ENCODE measurements around the gene WRAP73.

Gene WRAP73

DNA sequence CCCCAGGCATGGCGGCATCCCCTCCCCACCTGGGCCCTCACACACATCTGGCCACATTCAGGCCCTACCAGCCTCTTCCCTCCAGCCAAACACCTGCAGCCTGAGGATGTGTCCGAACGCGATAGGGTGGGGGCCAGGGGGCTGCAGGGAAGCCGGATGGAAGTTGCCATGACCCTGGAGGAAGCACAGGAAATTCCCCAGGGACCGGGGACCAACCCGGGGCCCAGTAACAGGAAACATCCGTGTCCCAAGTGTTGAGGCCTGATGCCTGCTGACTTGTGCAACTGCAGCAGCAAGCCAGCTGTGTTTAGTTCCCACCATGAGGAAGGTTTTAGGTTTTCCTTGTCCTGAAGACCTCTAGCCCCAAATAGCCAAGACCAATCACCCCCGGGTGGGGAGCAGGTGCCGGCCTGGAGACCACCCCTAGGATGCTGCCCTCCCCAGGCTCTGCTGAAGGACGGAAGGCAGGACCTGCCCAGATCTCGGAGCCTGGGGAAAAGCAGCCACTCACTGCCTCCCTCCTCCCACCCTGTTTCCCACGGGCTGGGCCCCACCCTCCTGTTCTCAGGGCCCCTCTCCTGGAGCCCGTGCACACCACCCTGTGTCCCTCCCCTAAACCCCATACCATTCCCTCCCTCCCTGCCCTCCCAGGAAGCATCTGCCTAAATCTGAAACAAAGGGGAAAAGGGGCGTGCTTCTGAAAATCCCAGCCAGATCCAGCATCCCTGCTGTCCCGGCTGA, 68.4 kb downstream of the WRAP73 start:
- no peak overlapping the region for H3K4me3 Mint-ChIP-seq
- H3K4me1 Mint-ChIP-seq, result no peaks in the 10 kb centered on the region
- no peaks in the 10 kb centered on the region for H3K27me3 Mint-ChIP-seq
- ATAC-seq (no peak), DNase-seq (no peak)
- no peaks in the 10 kb centered on the region for H3K9me3 Mint-ChIP-seq
- H3K27ac Mint-ChIP-seq, result no peak overlapping the region
